Esophagus squamous epithelium (tissue), 4 donors: ENCODE measurements around the gene TNPO3.

ENCODE experiments used
- CTCF ChIP-seq, 6 experiments: fragments of 450-650 bp in 4 of 6; fragments of 200-600 bp in 2 of 6; sonication (generic) in 2 of 6; IDR thresholded peaks; one replicate each; pipeline ENCODE4 v1.5.1; 2016 to 2019; ENCODE audit warnings: antibody characterized with exemption in 6 of 6, mild to moderate bottlenecking in 4 of 6, moderate library complexity in 4 of 6
- POLR2A ChIP-seq, 4 donors: fragments of 450-650 bp; IDR thresholded peaks; one replicate each; pipeline ENCODE4 v1.6.1; 2017; ENCODE audit warnings: antibody characterized with exemption in 4 of 4, mild to moderate bottlenecking in 4 of 4, moderate library complexity in 3 of 4

GRCh38 chr7:129008645-129009414, 46.1 kb downstream of the TNPO3 start:
- TF ChIP-seq CTCF (IDR thresholded peaks at IDR 0.05) (no peak), POLR2A (IDR thresholded peaks at IDR 0.05) (no peak)
